Inferior parietal cortex (tissue), 1 donor: Measurements from ENCODE around the gene RNF220.

Experiments used
- DNase-seq: peaks from one replicate; pipeline ENCODE4 v3.0.0-alpha.2; 2016; ENCODE audit errors: extremely low spot score

The RNF220 gene

GRCh38 chr1:44584167-44584566 lies 179.1 kb downstream of the RNF220 start:
- DNase-seq: no peak

GRCh38 chr1:44585315-44585920 lies 180.4 kb downstream of the RNF220 start:
- DNase-seq: no peak

GRCh38 chr1:44587796-44588460 lies 182.9 kb downstream of the RNF220 start:
- no peak for DNase-seq

- no peak for DNase-seq
Measured at GRCh38 chr1:44588551-44589210, 183.6 kb downstream of the RNF220 start.

GRCh38 chr1:44590475-44590874 lies 185.4 kb downstream of the RNF220 start:
- DNase-seq: no peak

GRCh38 chr1:44591381-44591780 lies 186.3 kb downstream of the RNF220 start:
- no peak for DNase-seq

GRCh38 chr1:44592208-44593145 lies 187.4 kb downstream of the RNF220 start:
- peak; percentile 85 for DNase-seq

GRCh38 chr1:44594353-44594752 lies 189.3 kb downstream of the RNF220 start:
- DNase-seq: no peak

GRCh38 chr1:44594871-44595735 lies 190.0 kb downstream of the RNF220 start:
- peak; percentile 79 for DNase-seq

- no peak for DNase-seq
Measured at GRCh38 chr1:44596511-44596910, 191.5 kb downstream of the RNF220 start.

GRCh38 chr1:44598167-44598566 lies 193.1 kb downstream of the RNF220 start:
- no peak for DNase-seq

GRCh38 chr1:44602634-44603628 lies 197.9 kb downstream of the RNF220 start:
- no peak for DNase-seq

- no peak for DNase-seq
Measured at GRCh38 chr1:44603718-44604117, 198.7 kb downstream of the RNF220 start.

GRCh38 chr1:44604157-44604955 lies 199.3 kb downstream of the RNF220 start:
- no peak for DNase-seq

- no peak for DNase-seq
Measured at GRCh38 chr1:44605914-44606615, 201.0 kb downstream of the RNF220 start.

- no peak for DNase-seq
Measured at GRCh38 chr1:44606701-44607281, 201.7 kb downstream of the RNF220 start.

GRCh38 chr1:44608141-44608540 lies 203.1 kb downstream of the RNF220 start:
- no peak for DNase-seq

GRCh38 chr1:44609412-44609767 lies 204.3 kb downstream of the RNF220 start:
- no peak for DNase-seq
